ENCODE results near the gene TREH.

DNA sequence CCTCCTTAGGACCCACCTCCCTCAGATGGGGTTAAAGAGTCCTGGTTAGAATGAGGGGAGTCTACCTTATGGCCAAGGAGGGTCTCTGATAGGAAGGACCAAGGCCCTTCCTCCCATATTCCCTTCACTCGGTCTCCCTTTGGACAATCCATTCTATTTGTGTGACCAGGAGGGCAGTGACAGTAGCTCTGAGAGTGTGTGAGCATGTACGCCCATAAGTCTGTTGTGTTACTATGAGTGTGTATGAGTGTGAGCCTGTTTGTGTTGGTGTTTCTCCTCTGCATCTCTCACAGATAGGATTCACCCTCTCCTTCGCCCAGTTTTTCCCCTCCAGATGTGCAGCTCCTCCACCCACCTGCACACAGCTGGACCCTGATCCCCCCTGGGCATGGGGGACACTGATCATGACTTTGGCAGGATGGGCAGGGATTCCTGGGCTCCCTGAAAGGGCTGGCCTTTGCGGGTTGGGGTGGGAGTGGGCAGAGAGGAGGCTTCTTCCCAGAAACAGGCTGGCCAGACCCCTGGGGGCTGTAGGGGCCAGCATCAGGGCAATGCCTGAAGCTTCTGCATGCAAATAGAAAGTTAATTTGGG is 57.6 kb downstream of the TREH start:
- no peak for TF ChIP-seq CTCF (IDR thresholded peaks at IDR 0.05; ENCODE audit: low read depth, low read length)
- TF ChIP-seq MYC (IDR thresholded peaks at IDR 0.05; ENCODE audit: low read depth, low read length): no peak
- TF ChIP-seq POLR2A (IDR thresholded peaks at IDR 0.05; ENCODE audit: extremely low read depth, insufficient read length): no peak
- no peak for TF ChIP-seq MAX (IDR thresholded peaks at IDR 0.05; ENCODE audit: low read depth, low read length)

Data from NB4 (cell line).